Stimulated activated effector memory CD8-positive, alpha-beta T cell treated with anti-CD3 and anti-CD28 coated beads, Interleukin-12 subunit alpha, Interleukin-12 subunit beta, amount 100 ng/mL, for 72 hours (primary cell): ENCODE data around the gene SIM2.
"Not testable (repeated sequence)": the region's sequence is repeated elsewhere in the genome, so short reads cannot be mapped to it uniquely, and the experiment has no call there.

Experiments used
- ATAC-seq: fragments of 150-1000 bp; cut with Tn5 transposase; 2 replicates; pipeline ENCODE4 v1.10.0; 2021
- DNase-seq, 2 donors: peaks; one replicate each; pipeline ENCODE4 v3.0.0; 2021 to 2022; ENCODE audit warnings: low spot score in 2 of 2
- H3K27ac Mint-ChIP-seq: one replicate; pipeline ENCODE4 v1.8.0; 2022; ENCODE audit warnings: mild to moderate bottlenecking, mixed read lengths
- H3K36me3 Mint-ChIP-seq: one replicate; pipeline ENCODE4 v1.8.0; 2022; ENCODE audit warnings: mild to moderate bottlenecking, mixed read lengths
- H3K4me1 Mint-ChIP-seq: one replicate; pipeline ENCODE4 v1.8.0; 2022; ENCODE audit warnings: mixed read lengths
- H3K4me3 Mint-ChIP-seq: one replicate; pipeline ENCODE4 v1.8.0; 2022; ENCODE audit warnings: mild to moderate bottlenecking, mixed read lengths
- H3K9me3 Mint-ChIP-seq: one replicate; pipeline ENCODE4 v1.8.0; 2022; ENCODE audit warnings: mixed read lengths

The SIM2 gene

GRCh38 chr21:36698981-36699545 lies at the start of gene SIM2:
Gene SIM2, plus strand, starts transcription at chr21:36699115. Its CDS starts 632 bp downstream, at chr21:36699747.
- DNase-seq, result peak in 1 of 2 donors; percentile 50

GRCh38 chr21:36654324-36654723 lies 44.6 kb upstream of the SIM2 start:
- ATAC-seq (no peak), DNase-seq (no peak)
- Mint-ChIP-seq H3K27ac (no peak overlapping the region), H3K4me1 (no peaks in the 10 kb centered on the region), H3K4me3 (no peak overlapping the region), H3K36me3 (no peaks in the 10 kb centered on the region), H3K9me3 (no peaks in the 10 kb centered on the region)

More at GRCh38 chr21:36698981-36699545, at the start of gene SIM2:
- H3K27ac Mint-ChIP-seq, result no peak within 1 kb of the TSS
- peaks cover 12% of the 10 kb centered on the region for H3K4me1 Mint-ChIP-seq
- no peak for ATAC-seq
- no peaks in the 10 kb centered on the region for H3K36me3 Mint-ChIP-seq
- peak within 1 kb of the TSS; percentile 46 for H3K4me3 Mint-ChIP-seq
- no peaks in the 10 kb centered on the region for H3K9me3 Mint-ChIP-seq

- Mint-ChIP-seq H3K4me1 (no peaks in the 10 kb centered on the region), H3K9me3 (no peaks in the 10 kb centered on the region), H3K36me3 (no peaks in the 10 kb centered on the region), H3K27ac (no peak overlapping the region), H3K4me3 (no peak overlapping the region)
- DNase-seq (no peak), ATAC-seq (no peak)
Observed at GRCh38 chr21:36654796-36655325, 44.1 kb upstream of the SIM2 start.

- DNase-seq (no peak), ATAC-seq (no peak)
- no peaks in the 10 kb centered on the region for H3K4me1 Mint-ChIP-seq
- no peaks in the 10 kb centered on the region for H3K36me3 Mint-ChIP-seq
- H3K27ac Mint-ChIP-seq, result no peak overlapping the region
- H3K4me3 Mint-ChIP-seq, result no peak overlapping the region
- H3K9me3 Mint-ChIP-seq, result no peaks in the 10 kb centered on the region
Observed at GRCh38 chr21:36656138-36656537, 42.8 kb upstream of the SIM2 start.

- not testable (repeated sequence) for H3K9me3 Mint-ChIP-seq, H3K27ac Mint-ChIP-seq, ATAC-seq, H3K36me3 Mint-ChIP-seq, H3K4me1 Mint-ChIP-seq, H3K4me3 Mint-ChIP-seq, DNase-seq
Observed at GRCh38 chr21:36657290-36657689, 41.6 kb upstream of the SIM2 start.

- Mint-ChIP-seq H3K4me1 (no peaks in the 10 kb centered on the region), H3K9me3 (no peaks in the 10 kb centered on the region), H3K4me3 (no peak overlapping the region), H3K36me3 (no peaks in the 10 kb centered on the region), H3K27ac (no peak overlapping the region)
- ATAC-seq, result no peak
- no peak for DNase-seq
Observed at GRCh38 chr21:36657999-36658398, 40.9 kb upstream of the SIM2 start.

- H3K4me1 Mint-ChIP-seq, result no peaks in the 10 kb centered on the region
- DNase-seq (no peak), ATAC-seq (peak; percentile 26)
- no peak overlapping the region for H3K27ac Mint-ChIP-seq
- H3K36me3 Mint-ChIP-seq, result no peaks in the 10 kb centered on the region
- H3K4me3 Mint-ChIP-seq, result no peak overlapping the region
- H3K9me3 Mint-ChIP-seq, result no peaks in the 10 kb centered on the region
Observed at GRCh38 chr21:36658926-36659325, 40.0 kb upstream of the SIM2 start.

- no peak for ATAC-seq
- DNase-seq, result no peak
Observed at GRCh38 chr21:36661511-36662309, 37.2 kb upstream of the SIM2 start.

GRCh38 chr21:36663033-36663855 lies 35.7 kb upstream of the SIM2 start:
- H3K36me3 Mint-ChIP-seq, result no peaks in the 10 kb centered on the region
- no peaks in the 10 kb centered on the region for H3K9me3 Mint-ChIP-seq
- ATAC-seq (no peak), DNase-seq (no peak)
- H3K4me3 Mint-ChIP-seq, result no peak overlapping the region
- no peaks in the 10 kb centered on the region for H3K4me1 Mint-ChIP-seq
- no peak overlapping the region for H3K27ac Mint-ChIP-seq

More at GRCh38 chr21:36661511-36662309, 37.2 kb upstream of the SIM2 start:
- Mint-ChIP-seq H3K4me1 (no peaks in the 10 kb centered on the region), H3K9me3 (no peaks in the 10 kb centered on the region), H3K4me3 (no peak overlapping the region), H3K36me3 (no peaks in the 10 kb centered on the region), H3K27ac (no peak overlapping the region)

- no peak overlapping the region for H3K27ac Mint-ChIP-seq
- H3K9me3 Mint-ChIP-seq, result no peaks in the 10 kb centered on the region
Observed at GRCh38 chr21:36664662-36664990, 34.3 kb upstream of the SIM2 start.

GRCh38 chr21:36665806-36666205 lies 33.1 kb upstream of the SIM2 start:
- Mint-ChIP-seq H3K27ac (no peak overlapping the region), H3K4me1 (no peaks in the 10 kb centered on the region), H3K9me3 (no peaks in the 10 kb centered on the region), H3K36me3 (no peaks in the 10 kb centered on the region), H3K4me3 (no peak overlapping the region)
- ATAC-seq (no peak), DNase-seq (no peak)

More at GRCh38 chr21:36664662-36664990, 34.3 kb upstream of the SIM2 start:
- DNase-seq (no peak), ATAC-seq (peak; percentile 20)
- H3K36me3 Mint-ChIP-seq, result no peaks in the 10 kb centered on the region
- no peak overlapping the region for H3K4me3 Mint-ChIP-seq
- no peaks in the 10 kb centered on the region for H3K4me1 Mint-ChIP-seq

- H3K27ac Mint-ChIP-seq, result no peak overlapping the region
- H3K36me3 Mint-ChIP-seq, result no peaks in the 10 kb centered on the region
- ATAC-seq, result no peak
Observed at GRCh38 chr21:36668713-36669112, 30.2 kb upstream of the SIM2 start.

GRCh38 chr21:36671836-36672235 lies 27.1 kb upstream of the SIM2 start:
- Mint-ChIP-seq H3K27ac (no peak overlapping the region), H3K4me1 (no peaks in the 10 kb centered on the region), H3K4me3 (no peak overlapping the region), H3K9me3 (peaks cover 2% of the 10 kb centered on the region), H3K36me3 (no peaks in the 10 kb centered on the region)
- no peak for DNase-seq
- ATAC-seq, result no peak

More at GRCh38 chr21:36668713-36669112, 30.2 kb upstream of the SIM2 start:
- H3K4me1 Mint-ChIP-seq, result no peaks in the 10 kb centered on the region
- H3K4me3 Mint-ChIP-seq, result no peak overlapping the region
- no peaks in the 10 kb centered on the region for H3K9me3 Mint-ChIP-seq
- no peak for DNase-seq

GRCh38 chr21:36672296-36672695 lies 26.6 kb upstream of the SIM2 start:
- ATAC-seq, H3K4me1 Mint-ChIP-seq, H3K36me3 Mint-ChIP-seq, H3K4me3 Mint-ChIP-seq, H3K9me3 Mint-ChIP-seq, H3K27ac Mint-ChIP-seq, DNase-seq: not testable (repeated sequence)

GRCh38 chr21:36672737-36673136 lies 26.2 kb upstream of the SIM2 start:
- ATAC-seq (no peak), DNase-seq (no peak)
- no peak overlapping the region for H3K4me3 Mint-ChIP-seq
- H3K9me3 Mint-ChIP-seq, result peaks cover 2% of the 10 kb centered on the region
- no peaks in the 10 kb centered on the region for H3K36me3 Mint-ChIP-seq
- no peaks in the 10 kb centered on the region for H3K4me1 Mint-ChIP-seq
- no peak overlapping the region for H3K27ac Mint-ChIP-seq
